GM21390 (cell line): ENCODE measurements around the gene SPRY1.
A peak's percentile ranks its signal among the peaks of the same experiment; 100 is the strongest.

Experiments
- ATAC-seq: cut with Tn5 transposase; IDR thresholded peaks from one replicate; pipeline ENCODE4 v1.9.1; 2021; ENCODE audit not compliant: unreplicated experiment

Gene SPRY1

DNA sequence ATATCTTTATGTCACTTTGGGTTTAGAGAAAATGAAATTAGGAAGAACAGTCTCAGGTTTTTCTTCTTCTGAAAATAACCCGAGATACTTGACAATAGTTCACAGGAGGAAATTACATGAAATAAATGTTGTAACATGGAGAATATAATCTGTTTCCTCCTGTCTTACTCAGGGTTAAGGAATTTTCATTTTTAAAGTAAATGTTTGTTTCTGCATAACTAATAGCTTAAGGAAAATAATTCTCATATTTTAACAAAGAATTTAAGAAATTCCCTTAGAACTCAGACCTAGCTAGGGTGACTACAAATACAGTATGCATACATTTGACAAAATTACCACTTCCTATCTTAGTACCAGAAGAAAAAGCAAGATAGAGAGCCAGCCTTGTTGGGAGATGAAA lies 17.2 kb upstream of the SPRY1 start:
- no peak for ATAC-seq

- peak; percentile 87 for ATAC-seq
Observed at GRCh38 chr4:123380728-123381716, 15.6 kb upstream of the SPRY1 start.

DNA sequence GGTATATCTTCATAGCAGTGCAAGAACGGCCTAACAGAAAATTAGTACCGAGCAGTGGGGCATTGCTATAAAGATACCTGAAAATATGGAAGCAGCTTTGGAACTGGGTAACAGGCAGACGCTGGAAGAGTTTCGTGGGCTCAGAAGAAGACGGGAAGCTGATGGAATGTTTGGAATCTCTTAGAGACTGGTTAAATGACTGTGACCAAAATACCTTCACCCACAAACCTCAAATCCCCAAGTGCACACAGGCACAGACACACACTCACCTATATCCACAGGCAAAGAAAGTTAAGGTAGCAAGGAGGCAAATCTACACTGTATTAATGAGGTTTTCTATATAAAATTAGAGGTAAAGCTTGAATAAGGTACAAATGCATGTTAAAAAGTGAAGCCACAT lies 14.6 kb upstream of the SPRY1 start:
- ATAC-seq = no peak

GRCh38 chr4:123383566-123383965 lies 13.0 kb upstream of the SPRY1 start:
- ATAC-seq = no peak

DNA sequence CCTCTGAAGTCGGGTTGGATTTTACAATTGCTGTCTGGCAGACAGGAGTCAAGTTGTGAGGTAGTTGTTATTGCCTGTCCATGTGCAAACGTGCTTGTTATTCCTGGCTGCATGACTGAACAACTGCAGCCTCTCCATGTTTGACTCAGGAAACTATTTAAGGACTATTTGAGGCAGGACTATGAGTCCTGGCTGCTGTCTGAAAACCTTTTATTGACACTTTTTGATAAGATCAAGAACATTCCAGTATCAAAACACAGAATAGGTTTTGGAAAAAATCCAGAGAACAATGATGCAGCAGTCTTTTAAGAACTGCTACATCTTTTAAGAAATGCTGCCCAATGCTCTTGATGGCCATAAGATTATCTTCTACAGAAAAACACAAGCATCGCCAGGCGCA lies 10.0 kb upstream of the SPRY1 start:
- no peak for ATAC-seq

DNA sequence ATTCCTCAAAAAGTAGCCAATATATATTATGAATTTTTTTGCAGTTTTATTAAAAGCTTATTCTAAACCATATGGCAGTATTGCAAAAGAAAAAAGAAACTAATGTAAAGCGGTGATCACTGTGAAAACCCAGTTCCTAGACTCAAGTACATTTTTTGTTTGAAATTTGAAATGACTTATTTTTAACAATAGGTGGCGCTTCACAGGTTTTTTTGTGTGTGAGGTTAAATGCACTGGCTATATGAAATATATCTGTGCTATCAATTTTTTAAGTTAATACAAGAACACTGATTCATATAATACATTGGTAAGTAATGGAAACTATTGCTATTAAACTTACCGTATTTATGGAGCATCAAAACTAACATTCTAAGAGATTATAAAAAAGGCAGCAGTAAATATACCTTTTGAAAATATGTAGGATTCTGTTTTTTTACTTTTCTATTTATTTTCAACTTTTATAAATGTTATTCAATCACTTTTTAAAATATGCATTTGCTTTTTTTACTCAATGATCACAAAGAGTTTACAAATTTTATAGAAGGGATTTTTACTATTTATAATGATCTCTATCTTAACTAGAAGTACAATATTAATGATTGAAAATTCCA lies 5.6 kb upstream of the SPRY1 start:
- no peak for ATAC-seq

GRCh38 chr4:123393721-123394120 lies 2.9 kb upstream of the SPRY1 start:
- ATAC-seq = no peak

DNA sequence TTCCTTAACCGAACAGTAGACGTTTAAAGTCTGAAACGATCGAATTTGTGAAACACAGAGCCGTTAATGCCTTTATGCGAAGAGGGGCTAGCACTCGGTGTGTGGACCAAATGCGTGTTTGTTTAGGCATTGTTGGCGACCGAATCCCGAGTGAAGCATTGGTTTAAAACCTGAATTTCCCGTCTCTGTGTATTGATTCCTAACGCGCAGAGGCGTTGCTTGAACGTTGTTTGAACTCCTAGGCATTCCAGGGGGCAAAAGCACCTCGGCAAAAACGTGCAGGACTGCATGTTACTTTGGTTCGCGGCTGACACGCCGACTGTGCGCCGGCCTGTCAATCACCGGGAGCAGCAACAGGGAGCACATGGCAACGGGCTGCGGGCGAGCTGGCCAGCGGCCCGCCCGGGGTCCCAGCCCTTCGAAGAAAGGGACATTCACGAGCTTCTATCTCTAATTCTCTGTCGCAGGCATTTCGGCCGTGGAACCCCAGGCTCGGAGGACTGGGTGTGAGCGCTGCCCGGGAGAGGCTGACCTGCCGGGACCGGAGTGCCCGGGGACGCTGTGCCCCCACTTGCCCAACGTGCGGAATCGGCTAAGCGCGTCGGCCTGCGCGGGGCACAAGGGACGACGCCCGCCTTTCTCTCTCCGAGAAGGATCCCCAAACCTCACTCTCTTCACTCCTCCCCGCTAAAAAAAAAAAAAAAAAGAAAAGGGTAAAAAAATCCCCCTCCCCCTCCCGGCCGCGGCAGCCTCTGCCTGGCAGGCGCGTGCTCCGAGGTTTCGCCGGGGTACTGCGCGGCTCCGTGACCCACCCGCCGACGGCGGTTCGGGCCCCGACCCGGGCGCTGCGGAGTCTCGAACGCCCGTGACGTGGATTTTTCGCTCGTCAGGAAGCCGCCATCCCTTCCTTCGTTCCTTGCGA lies 810 bp downstream of the SPRY1 start:
- ATAC-seq = peak; percentile 19

- peak; percentile 56 for ATAC-seq
Observed at GRCh38 chr4:123398066-123398852, 1.7 kb downstream of the SPRY1 start.

DNA sequence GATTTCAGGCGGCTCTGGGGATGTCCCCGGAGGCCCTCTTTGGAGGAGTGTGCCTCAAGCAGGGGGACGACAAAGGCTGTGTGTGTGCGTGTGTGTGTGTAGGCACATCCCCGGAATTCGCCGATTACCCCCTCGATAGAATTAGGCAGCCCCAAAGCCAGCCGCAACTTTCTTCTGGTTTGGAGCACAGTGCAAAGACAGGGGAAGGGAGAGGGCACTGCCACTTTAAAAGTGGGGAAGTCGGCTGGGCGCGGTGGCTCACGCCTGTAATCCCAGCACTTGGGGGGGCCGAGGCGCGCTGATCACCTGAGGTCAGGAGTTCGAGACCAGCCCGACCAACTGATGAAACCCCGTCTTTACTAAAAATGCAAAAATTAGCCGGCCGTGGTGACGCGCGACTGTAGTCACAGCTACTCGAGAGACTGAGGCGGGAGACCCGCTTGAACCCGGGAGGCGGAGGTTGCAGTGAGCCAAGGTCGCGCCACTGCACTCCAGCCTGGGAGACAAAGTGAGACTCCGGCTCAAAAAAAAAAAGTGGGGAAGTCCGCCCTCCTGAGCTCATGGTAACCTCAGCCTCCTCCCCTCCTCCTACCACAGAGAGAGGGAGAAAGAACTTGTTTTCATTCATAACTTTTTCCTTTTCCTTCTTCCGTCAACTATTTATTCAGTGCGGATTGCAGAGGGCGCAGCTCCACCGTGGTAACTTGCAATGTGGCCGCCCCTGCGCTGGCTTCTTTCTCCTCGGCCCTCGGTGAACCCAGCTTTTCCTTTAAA lies 2.4 kb downstream of the SPRY1 start:
- ATAC-seq = peak; percentile 24

DNA sequence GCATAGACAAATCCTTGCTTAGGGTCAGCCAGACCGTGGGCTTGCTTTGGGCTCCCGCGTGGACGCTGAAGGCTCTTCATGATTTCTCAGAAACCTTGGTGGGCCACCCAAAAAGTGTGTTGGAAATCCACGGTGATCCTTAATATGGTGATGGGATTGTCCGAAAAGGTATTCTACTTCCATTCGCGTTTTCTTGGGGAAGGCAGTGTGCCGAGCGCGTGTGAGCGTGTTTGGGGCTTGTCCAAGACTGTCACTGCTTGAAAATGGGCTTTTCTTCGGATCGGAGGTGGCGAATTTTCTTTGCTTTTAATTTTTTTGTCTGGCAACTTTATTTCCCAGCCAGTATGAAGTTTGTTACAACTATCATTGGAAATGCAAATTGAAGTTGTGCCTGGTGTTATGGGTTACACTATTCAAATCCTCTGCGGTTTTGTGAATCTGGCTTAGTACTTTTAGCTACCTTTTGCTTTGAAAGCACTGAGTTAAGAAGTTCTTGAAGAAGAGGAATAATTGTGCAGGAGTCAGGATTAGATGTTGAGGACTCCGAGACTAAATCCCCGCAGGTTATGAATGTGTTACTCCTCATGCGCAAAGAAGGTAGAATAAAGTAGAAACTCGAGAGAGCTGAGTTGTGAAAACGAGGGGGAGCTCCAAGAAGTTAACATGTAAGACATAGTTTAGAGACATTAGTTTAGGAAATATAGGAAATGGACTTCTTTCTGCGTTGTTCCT lies 3.2 kb downstream of the SPRY1 start:
- ATAC-seq = no peak

DNA sequence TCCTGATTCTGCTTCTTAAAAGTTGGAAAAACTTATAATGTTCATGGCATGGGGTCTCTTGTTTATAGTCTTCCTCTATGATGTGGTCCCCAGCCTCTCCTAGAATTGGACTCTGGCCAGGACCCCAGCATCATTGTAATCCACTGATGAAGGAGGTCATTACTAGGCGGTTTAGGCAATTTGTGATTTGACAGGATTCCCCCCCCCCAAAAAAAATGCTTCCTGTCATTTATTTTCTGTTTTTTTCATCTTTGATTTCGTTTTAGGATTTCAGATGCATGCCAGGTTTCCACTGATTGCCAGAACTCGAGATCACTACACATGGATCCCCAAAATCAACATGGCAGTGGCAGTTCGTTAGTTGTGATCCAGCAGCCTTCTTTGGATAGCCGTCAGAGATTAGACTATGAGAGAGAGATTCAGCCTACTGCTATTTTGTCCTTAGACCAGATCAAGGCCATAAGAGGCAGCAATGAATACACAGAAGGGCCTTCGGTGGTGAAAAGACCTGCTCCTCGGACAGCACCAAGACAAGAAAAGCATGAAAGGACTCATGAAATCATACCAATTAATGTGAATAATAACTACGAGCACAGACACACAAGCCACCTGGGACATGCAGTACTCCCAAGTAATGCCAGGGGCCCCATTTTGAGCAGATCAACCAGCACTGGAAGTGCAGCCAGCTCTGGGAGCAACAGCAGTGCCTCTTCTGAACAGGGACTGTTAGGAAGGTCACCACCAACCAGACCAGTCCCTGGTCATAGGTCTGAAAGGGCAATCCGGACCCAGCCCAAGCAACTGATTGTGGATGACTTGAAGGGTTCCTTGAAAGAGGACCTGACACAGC lies 4.9 kb downstream of the SPRY1 start:
- no peak for ATAC-seq

GRCh38 chr4:123402121-123402465 lies 5.5 kb downstream of the SPRY1 start:
- ATAC-seq = no peak

- no peak for ATAC-seq
Observed at GRCh38 chr4:123403080-123403604, 6.5 kb downstream of the SPRY1 start.

DNA sequence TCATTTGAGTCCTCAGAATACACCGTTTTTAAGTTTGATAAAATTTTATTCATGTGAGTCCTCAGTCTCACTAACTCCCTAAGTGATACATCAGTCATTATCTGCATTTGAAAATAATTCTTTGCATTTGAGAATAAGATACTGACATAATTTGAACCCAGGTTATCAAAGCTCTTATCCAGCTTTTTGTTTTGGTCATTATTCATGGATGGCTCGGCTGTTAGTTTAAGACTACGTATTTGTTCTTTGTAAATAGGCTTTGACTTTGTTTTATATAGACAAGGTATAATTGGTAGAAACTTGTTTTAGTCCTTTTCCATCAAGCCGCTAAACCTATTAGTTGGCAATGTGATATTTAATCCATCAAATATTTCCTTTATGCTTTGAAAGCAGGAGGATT lies 7.9 kb downstream of the SPRY1 start:
- ATAC-seq = no peak

DNA sequence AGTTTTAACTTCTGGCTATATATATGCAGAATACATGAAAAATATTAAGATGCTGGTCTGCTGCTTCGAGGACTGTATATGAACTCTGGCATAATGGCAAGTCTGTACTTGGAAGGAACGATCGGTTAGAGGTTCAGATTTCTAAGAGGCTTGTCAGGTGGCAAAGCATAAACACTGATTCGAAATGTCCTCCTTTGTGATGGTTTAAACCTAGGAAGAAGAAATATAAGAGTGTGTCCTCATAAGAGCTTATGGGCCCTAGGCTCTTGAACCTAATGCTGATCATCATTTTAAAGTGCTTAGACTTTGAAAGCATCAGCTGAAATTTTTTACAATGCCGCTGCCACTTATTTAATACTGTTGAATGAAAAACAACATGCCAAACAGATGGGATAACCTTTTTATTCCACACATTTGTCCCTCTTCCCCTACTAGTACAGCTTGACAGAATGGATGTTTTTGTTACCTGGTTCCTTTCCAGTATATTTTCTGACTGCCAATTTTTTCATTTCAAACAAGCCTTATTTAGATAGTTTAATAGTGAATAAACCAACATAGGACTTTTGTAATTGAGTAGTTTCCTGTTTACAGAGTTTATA lies 8.8 kb downstream of the SPRY1 start:
- no peak for ATAC-seq

GRCh38 chr4:123406872-123407271 lies 10.3 kb downstream of the SPRY1 start:
- ATAC-seq = no peak
